Sigmoid colon (tissue), 7 donors: Measurements from ENCODE around the gene IGSF9B. TPM values are rescaled to one million over a fixed set of nuclear protein-coding genes. Genes with fewer than 3 reads are reported as not detected.
A peak's percentile ranks its signal among the peaks of the same experiment; 100 is the strongest.

Experiments used
- DNase-seq: peaks from one replicate; pipeline ENCODE4 v3.0.0-alpha.2; 2019
- H3K27ac ChIP-seq, 4 donors: fragments of 200-600 bp; sonication (generic); one replicate each; pipeline ENCODE4 v1.5.1; 2016 to 2019; ENCODE audit warnings: mild to moderate bottlenecking in 1 of 4
- H3K27me3 ChIP-seq, 3 donors: fragments of 200-600 bp; sonication (generic); one replicate each; pipeline ENCODE4 v1.5.1; 2019; ENCODE audit warnings: mild to moderate bottlenecking in 1 of 3
- H3K36me3 ChIP-seq, 4 donors: fragments of 200-600 bp; sonication (generic); one replicate each; pipeline ENCODE4 v1.5.1; 2016 to 2019
- H3K4me1 ChIP-seq, 4 donors: fragments of 200-600 bp; sonication (generic); one replicate each; pipeline ENCODE4 v1.5.1; 2017 to 2019
- H3K4me3 ChIP-seq, 4 donors: fragments of 200-600 bp; sonication (generic); one replicate each; pipeline ENCODE4 v1.5.1; 2017 to 2019; ENCODE audit warnings: mild to moderate bottlenecking in 2 of 4, moderate library complexity in 1 of 4
- H3K9me3 ChIP-seq, 4 donors: fragments of 200-600 bp in 3 of 4; sonication (generic) in 3 of 4; one replicate each; pipeline versions ENCODE4 v1.5.1 to v1.6.1; 2013 to 2019
- EP300 ChIP-seq, 4 donors: sonication (generic); formaldehyde crosslinking; IDR thresholded peaks; one replicate each; pipeline ENCODE4 v1.6.1; 2017; ENCODE audit warnings: antibody characterized with exemption in 4 of 4
- POLR2A ChIP-seq, 2 donors: fragments of 450-650 bp; IDR thresholded peaks; one replicate each; pipeline ENCODE4 v1.6.1; 2016; ENCODE audit warnings: antibody characterized with exemption in 2 of 2, mild to moderate bottlenecking in 2 of 2, moderate library complexity in 2 of 2
- POLR2AphosphoS5 ChIP-seq, 4 donors: sonication (generic); formaldehyde crosslinking; IDR thresholded peaks; one replicate each; pipeline ENCODE4 v1.6.1; 2017; ENCODE audit warnings: antibody characterized with exemption in 4 of 4
- WGBS, 2 donors: extraction: QIAGEN DNeasy Blood & Tissue Kit; methylation state at CpG; one replicate each; pipeline ENCODE4 v1.1.7; 2013; 5-methylcytosine and 5-hydroxymethylcytosine counted together
- intact Hi-C: fragments of 100-400 bp; cut with DNase I; formaldehyde crosslinking; loops from one replicate; pipeline ENCODE4 v1.15.1; 2023
- polyA plus RNA-seq, 3 donors: library from polyadenylated mRNA; stranded (reverse); fragments of 200-250 nt; gene quantifications; one replicate each; pipeline ENCODE4 v1.2.3, GENCODE V29; 2013
- total RNA-seq, 4 donors: library from RNA; depleted of rRNA; stranded (reverse); fragments of >200 nt; gene quantifications; one replicate each; pipeline ENCODE4 v1.1.0, GENCODE V29; 2016
- TF ChIP-seq, protein P1 (sequence below), 4 experiments: fragments of 450-650 bp in 3 of 4; fragments of 200-600 bp in 1 of 4; IDR thresholded peaks; one replicate each; pipeline ENCODE4 v1.5.1; 2016 to 2019; ENCODE audit warnings: antibody characterized with exemption in 4 of 4, mild to moderate bottlenecking in 3 of 4, moderate library complexity in 2 of 4
- donor health status: healthy with polysubstance abuse.
- donor health status: Bipolar disorder and iron deficiency.
- donor health status: healthy.

The IGSF9B gene
- total and polyA plus RNA-seq, 7 donors, result under 0.01 to 53.7 (median 14.8) TPM; not detected in 1

DNA sequence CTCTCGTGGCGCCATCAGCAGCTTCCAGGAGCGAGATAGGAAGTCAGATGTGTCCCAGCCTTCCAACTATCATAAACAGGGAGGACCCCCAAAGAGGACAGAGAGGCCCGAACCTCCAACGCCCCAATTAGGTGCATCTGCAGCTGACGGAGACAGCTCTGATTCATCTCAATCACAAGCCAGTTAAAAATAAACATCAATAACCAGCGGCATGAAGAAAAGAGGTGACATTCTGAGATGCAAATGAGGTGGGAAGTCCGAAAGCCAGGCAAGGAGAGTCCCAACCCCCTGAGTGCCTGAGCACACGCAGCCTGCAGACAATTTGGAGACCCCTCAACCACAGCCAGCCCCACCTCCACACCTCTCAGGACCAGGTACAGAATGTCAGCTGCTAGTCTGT lies 28.1 kb upstream of the IGSF9B start:
- Histone ChIP-seq H3K36me3 (no peaks in the 10 kb centered on the region), H3K27me3 (peaks cover 0 to 4% (median 0%) of the 10 kb centered on the region in 3 donors), H3K4me1 (no peaks in the 10 kb centered on the region), H3K27ac (no peak overlapping the region), H3K4me3 (no peak overlapping the region), H3K9me3 (no peaks in the 10 kb centered on the region)
- intact Hi-C loops, result no loop called here
- no peak for DNase-seq
- WGBS, 2 donors, result 60 to 74% methylated on average over 9 of the region's 9 CpGs
- TF ChIP-seq EP300 (IDR thresholded peaks at IDR 0.05), result no peak
- TF ChIP-seq POLR2A (IDR thresholded peaks at IDR 0.05), result no peak
- no peak for TF ChIP-seq POLR2AphosphoS5 (IDR thresholded peaks at IDR 0.05)
- TF ChIP-seq, protein P1, sequence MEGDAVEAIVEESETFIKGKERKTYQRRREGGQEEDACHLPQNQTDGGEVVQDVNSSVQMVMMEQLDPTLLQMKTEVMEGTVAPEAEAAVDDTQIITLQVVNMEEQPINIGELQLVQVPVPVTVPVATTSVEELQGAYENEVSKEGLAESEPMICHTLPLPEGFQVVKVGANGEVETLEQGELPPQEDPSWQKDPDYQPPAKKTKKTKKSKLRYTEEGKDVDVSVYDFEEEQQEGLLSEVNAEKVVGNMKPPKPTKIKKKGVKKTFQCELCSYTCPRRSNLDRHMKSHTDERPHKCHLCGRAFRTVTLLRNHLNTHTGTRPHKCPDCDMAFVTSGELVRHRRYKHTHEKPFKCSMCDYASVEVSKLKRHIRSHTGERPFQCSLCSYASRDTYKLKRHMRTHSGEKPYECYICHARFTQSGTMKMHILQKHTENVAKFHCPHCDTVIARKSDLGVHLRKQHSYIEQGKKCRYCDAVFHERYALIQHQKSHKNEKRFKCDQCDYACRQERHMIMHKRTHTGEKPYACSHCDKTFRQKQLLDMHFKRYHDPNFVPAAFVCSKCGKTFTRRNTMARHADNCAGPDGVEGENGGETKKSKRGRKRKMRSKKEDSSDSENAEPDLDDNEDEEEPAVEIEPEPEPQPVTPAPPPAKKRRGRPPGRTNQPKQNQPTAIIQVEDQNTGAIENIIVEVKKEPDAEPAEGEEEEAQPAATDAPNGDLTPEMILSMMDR (IDR thresholded peaks at IDR 0.05), result no peak

DNA sequence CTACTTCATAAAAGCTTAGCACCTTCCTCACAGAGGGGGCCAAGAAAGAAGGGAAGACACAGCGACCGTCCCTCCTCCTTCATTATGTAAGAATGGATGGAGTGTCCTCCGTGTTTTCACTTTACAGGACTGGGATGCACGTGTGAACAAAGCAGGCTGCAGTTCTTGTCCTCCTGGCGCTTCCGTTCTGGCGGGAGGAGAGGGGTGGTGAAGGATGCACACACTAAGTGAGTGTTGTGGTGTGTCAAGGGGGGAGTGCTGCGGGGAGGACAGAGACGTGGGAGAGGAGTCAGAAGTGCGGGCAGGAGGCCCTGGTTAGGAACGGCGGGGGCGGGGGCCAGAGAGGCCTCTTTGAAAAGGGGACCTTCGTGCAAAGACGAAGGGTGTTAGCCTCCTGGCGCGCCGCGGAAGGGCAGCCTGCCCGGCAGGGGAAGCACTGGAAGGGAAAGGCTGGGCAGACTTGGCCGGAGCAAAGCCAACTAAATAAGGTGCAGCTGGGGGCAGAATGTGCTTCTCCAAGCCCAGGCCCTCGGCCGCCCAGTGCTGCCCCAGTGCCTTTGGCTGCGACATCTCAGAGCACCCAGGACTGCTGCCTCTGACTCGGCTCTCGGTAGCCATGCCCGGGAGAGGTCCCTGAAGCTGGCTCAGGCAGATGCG lies 27.0 kb upstream of the IGSF9B start:
- DNase-seq, result no peak

DNA sequence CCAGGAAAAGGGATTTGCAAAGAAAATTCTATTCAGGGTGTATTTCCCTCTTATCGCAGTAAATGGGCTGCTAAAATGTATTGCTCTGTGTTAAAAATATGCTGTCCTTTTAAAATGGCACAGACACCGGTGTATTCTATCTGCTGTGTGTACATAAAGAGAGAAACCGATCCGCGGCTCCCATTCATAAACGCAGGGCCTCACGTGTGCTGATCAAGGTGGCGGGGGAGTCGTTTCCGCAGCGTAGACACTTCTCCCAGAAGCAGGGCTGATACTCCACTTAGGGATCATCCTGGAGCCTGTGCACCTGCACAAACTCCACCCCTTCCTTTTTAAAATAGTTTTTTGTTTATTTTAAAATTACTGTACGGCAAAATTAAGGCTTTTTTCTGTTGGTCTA lies 26.1 kb upstream of the IGSF9B start:
- Histone ChIP-seq H3K4me1 (no peaks in the 10 kb centered on the region), H3K4me3 (no peak overlapping the region), H3K27me3 (peaks cover 0 to 4% (median 0%) of the 10 kb centered on the region in 3 donors), H3K36me3 (no peaks in the 10 kb centered on the region), H3K27ac (no peak overlapping the region), H3K9me3 (no peaks in the 10 kb centered on the region)
- DNase-seq, result no peak
- WGBS, 2 donors, result 72 to 78% methylated on average over 12 of the region's 12 CpGs
- intact Hi-C loops, result no loop called here
- TF ChIP-seq POLR2A (IDR thresholded peaks at IDR 0.05), result no peak
- TF ChIP-seq, protein P1 (IDR thresholded peaks at IDR 0.05), result no peak

More for the DNA sequence above, 27.0 kb upstream of the IGSF9B start:
- Histone ChIP-seq H3K27me3 (peaks cover 0 to 4% (median 0%) of the 10 kb centered on the region in 3 donors), H3K4me3 (no peak overlapping the region), H3K4me1 (no peaks in the 10 kb centered on the region), H3K36me3 (no peaks in the 10 kb centered on the region), H3K27ac (no peak overlapping the region), H3K9me3 (no peaks in the 10 kb centered on the region)
- intact Hi-C loops, result no loop called here
- TF ChIP-seq, protein P1 (IDR thresholded peaks at IDR 0.05), result no peak
- TF ChIP-seq POLR2AphosphoS5 (IDR thresholded peaks at IDR 0.05) (no peak), EP300 (IDR thresholded peaks at IDR 0.05) (no peak), POLR2A (IDR thresholded peaks at IDR 0.05) (no peak)
- 85% methylated on average over 28 of the region's 28 CpGs for WGBS, 2 donors

DNA sequence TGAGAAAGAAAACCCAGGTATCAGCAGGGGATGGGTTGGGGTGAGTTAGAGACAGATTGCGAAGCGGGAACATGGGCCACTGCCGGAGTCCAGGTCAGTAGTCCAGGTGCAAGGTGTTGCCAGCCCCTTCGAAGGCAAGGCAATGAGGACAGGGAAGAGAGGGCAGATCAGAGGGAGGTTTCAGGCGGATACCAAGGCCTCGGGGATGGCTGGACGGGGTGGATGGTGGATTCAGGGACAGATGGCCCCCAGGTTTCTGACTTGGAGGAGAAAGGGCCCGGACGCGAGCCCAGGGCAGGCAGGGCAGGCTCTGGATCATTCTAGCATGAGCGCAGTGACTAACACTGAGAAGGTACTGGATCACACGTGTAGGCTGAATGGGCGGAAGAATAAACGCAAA lies 25.4 kb upstream of the IGSF9B start:
- TF ChIP-seq POLR2A (IDR thresholded peaks at IDR 0.05), result no peak
- TF ChIP-seq, protein P1 (IDR thresholded peaks at IDR 0.05), result no peak
- TF ChIP-seq EP300 (IDR thresholded peaks at IDR 0.05), result no peak
- TF ChIP-seq POLR2AphosphoS5 (IDR thresholded peaks at IDR 0.05), result no peak
- Histone ChIP-seq H3K9me3 (no peaks in the 10 kb centered on the region), H3K36me3 (no peaks in the 10 kb centered on the region), H3K27ac (no peak overlapping the region), H3K4me3 (no peak overlapping the region), H3K27me3 (peaks cover 0 to 4% (median 0%) of the 10 kb centered on the region in 3 donors), H3K4me1 (no peaks in the 10 kb centered on the region)
- no peak for DNase-seq
- WGBS, 2 donors, result 85 to 86% methylated on average over 14 of the region's 14 CpGs
- intact Hi-C loops, result no loop called here

DNA sequence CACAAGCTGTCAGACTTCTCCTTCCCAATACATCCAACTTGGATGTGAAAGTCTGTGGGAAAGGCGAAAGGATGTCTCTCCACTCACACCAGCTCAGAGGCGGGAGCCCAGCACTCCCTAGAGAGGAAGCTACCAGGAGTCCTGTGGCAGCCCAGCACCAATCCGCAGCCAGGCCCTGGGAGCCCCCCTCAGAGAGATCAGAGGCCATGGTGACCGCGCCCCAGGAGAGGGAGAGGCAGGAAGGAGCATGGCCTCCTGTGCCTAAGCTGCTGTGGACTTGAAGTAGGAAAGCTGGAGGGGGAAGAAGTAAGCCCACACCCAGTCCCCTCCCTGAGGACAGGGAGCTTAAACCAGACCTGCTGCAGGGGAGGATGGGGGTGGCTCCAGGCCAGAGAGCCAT lies 24.4 kb upstream of the IGSF9B start:
- Histone ChIP-seq H3K4me3 (no peak overlapping the region), H3K27me3 (peaks cover 0 to 4% (median 0%) of the 10 kb centered on the region in 3 donors), H3K4me1 (no peaks in the 10 kb centered on the region), H3K27ac (peak overlapping the region in 1 of 4 donors; percentile 14), H3K36me3 (no peaks in the 10 kb centered on the region), H3K9me3 (no peaks in the 10 kb centered on the region)
- intact Hi-C loops, result no loop called here
- WGBS, 2 donors, result 66 to 77% methylated on average over 5 of the region's 5 CpGs
- TF ChIP-seq POLR2AphosphoS5 (IDR thresholded peaks at IDR 0.05) (no peak), EP300 (IDR thresholded peaks at IDR 0.05) (no peak), POLR2A (IDR thresholded peaks at IDR 0.05) (no peak)
- TF ChIP-seq, protein P1 (IDR thresholded peaks at IDR 0.05), result no peak
- DNase-seq, result no peak
